Measurements from ENCODE around the gene DUSP9.

Gene DUSP9

DNA sequence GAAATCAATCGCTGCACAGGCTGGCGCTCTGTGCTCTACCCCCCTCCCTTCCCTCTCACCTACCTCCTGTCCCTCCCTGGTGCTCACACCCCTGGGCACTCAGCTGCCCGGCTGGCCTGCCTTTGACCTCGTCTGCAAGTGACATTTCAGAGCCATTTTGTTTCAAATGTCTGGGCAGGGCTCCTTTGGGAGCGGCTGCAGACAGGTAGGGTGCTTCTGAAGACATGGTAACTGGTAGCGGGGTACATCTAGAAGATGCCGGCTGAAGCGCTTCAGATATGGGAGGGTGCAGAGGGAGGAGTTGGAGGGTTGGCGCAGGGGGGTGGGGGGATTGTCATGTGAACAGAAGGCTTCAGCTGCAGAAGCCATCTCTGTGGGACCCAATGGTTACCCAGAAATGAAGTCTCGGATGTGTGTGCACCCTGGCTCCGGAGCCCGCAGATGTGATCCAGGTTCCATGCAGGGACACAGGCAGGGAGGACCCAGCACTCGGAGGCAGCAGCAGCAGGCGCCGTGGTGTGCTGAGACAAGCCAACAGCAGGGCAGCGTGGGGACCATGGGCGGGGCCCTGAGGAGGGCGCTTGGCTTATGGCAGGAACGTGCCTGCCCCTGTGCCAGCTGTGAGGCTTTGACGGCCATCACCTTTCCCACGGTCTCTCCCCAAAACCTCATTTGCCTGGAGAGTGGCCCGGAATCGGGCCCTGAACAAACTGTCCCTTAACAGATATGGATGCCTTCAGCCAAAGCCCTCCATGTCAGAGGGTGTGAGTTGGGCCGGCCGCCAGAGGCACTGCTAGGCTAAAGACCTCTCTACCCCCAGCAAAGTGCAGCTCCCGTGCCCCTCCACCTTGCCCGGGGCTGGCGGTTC, 7.6 kb upstream of the DUSP9 start (continued):
- TF ChIP-seq, protein P1, sequence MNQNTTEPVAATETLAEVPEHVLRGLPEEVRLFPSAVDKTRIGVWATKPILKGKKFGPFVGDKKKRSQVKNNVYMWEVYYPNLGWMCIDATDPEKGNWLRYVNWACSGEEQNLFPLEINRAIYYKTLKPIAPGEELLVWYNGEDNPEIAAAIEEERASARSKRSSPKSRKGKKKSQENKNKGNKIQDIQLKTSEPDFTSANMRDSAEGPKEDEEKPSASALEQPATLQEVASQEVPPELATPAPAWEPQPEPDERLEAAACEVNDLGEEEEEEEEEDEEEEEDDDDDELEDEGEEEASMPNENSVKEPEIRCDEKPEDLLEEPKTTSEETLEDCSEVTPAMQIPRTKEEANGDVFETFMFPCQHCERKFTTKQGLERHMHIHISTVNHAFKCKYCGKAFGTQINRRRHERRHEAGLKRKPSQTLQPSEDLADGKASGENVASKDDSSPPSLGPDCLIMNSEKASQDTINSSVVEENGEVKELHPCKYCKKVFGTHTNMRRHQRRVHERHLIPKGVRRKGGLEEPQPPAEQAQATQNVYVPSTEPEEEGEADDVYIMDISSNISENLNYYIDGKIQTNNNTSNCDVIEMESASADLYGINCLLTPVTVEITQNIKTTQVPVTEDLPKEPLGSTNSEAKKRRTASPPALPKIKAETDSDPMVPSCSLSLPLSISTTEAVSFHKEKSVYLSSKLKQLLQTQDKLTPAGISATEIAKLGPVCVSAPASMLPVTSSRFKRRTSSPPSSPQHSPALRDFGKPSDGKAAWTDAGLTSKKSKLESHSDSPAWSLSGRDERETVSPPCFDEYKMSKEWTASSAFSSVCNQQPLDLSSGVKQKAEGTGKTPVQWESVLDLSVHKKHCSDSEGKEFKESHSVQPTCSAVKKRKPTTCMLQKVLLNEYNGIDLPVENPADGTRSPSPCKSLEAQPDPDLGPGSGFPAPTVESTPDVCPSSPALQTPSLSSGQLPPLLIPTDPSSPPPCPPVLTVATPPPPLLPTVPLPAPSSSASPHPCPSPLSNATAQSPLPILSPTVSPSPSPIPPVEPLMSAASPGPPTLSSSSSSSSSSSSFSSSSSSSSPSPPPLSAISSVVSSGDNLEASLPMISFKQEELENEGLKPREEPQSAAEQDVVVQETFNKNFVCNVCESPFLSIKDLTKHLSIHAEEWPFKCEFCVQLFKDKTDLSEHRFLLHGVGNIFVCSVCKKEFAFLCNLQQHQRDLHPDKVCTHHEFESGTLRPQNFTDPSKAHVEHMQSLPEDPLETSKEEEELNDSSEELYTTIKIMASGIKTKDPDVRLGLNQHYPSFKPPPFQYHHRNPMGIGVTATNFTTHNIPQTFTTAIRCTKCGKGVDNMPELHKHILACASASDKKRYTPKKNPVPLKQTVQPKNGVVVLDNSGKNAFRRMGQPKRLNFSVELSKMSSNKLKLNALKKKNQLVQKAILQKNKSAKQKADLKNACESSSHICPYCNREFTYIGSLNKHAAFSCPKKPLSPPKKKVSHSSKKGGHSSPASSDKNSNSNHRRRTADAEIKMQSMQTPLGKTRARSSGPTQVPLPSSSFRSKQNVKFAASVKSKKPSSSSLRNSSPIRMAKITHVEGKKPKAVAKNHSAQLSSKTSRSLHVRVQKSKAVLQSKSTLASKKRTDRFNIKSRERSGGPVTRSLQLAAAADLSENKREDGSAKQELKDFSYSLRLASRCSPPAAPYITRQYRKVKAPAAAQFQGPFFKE (tag by site-specific recombination; IDR thresholded peaks at IDR 0.05; ENCODE audit: borderline replicate concordance): no peak
- TF ChIP-seq RBAK (tag by site-specific recombination; IDR thresholded peaks at IDR 0.05): no peak

GRCh38 chrX:153640045-153640686, 6.8 kb upstream of the DUSP9 start:
- H3K9me3 ChIP-seq (ENCODE audit: control insufficient read depth, insufficient read depth, low read depth, low read length): no peaks in the 10 kb centered on the region
- peaks cover 3% of the 10 kb centered on the region; the same call in 1 of the 2 replicates for H3K4me1 ChIP-seq (ENCODE audit: control insufficient read depth, insufficient read depth, low read length)
- H3K36me3 ChIP-seq (ENCODE audit: control insufficient read depth in 2 of 2, insufficient read depth in 1 of 2, low read length in 2 of 2): no peaks in the 10 kb centered on the region
- ChIA-PET POLR2A (no interaction called here), CTCF (interaction anchor here (0.7 to 3.2 kb wide), 6 partner anchors 9 to 699 kb away, joined by 3 to 16 read pairs (median 4); no protein-coding TSS in a partner anchor)
- H3K27ac ChIP-seq (ENCODE audit: extremely low read depth, low read depth, low read length): no peak overlapping the region
- H3K4me3 ChIP-seq (ENCODE audit: low read depth, low read length): no peak overlapping the region
- no peak for TF ChIP-seq ZNF670 (tag by site-specific recombination; IDR thresholded peaks at IDR 0.05; ENCODE audit: low read depth)
- no peak for TF ChIP-seq ZNF626 (tag by site-specific recombination; IDR thresholded peaks at IDR 0.05)
- no peak for TF ChIP-seq ZXDB (tag by site-specific recombination; IDR thresholded peaks at IDR 0.05)
- TF ChIP-seq ZNF473 (tag by site-specific recombination; IDR thresholded peaks at IDR 0.05): no peak
- no peak for TF ChIP-seq AEBP2 (tag by site-specific recombination; IDR thresholded peaks at IDR 0.05; ENCODE audit: borderline replicate concordance)
- no peak for TF ChIP-seq ZNF394 (tag by site-specific recombination; IDR thresholded peaks at IDR 0.05; ENCODE audit: borderline replicate concordance)
- no peak for TF ChIP-seq ZNF518A (tag by site-specific recombination; conservative IDR thresholded peaks at IDR 0.05; ENCODE audit: low read depth)
- no peak for TF ChIP-seq ZFP3 (tag by site-specific recombination; IDR thresholded peaks at IDR 0.05; ENCODE audit: low read depth)
- no peak for TF ChIP-seq HOXC10 (CRISPR knock-in tag; IDR thresholded peaks at IDR 0.05)
- TF ChIP-seq HOXD13 (CRISPR knock-in tag; IDR thresholded peaks at IDR 0.05; ENCODE audit: borderline replicate concordance): no peak
- TF ChIP-seq ZBTB26 (tag by site-specific recombination; optimal IDR thresholded peaks at IDR 0.05): no peak
- TF ChIP-seq ZNF24 (tag by site-specific recombination; IDR thresholded peaks at IDR 0.05): no peak
- TF ChIP-seq KLF1 (tag by site-specific recombination; IDR thresholded peaks at IDR 0.05): no peak
- TF ChIP-seq ZSCAN30 (tag by site-specific recombination; IDR thresholded peaks at IDR 0.05): no peak
- no peak for TF ChIP-seq ZNF610 (tag by site-specific recombination; IDR thresholded peaks at IDR 0.05; ENCODE audit: borderline replicate concordance)

Measured in HEK293 (cell line).